Stimulated activated CD4-positive, alpha-beta T cell treated with anti-CD3 and anti-CD28 coated beads, Interleukin-4, amount 100 ng/mL, for 48 hours (primary cell): Measurements from ENCODE around the gene TXNL1.

Experiments used
- DNase-seq, 2 donors: peaks; one replicate each; pipeline ENCODE4 v3.0.0-alpha.2; 2020; ENCODE audit warnings: low read depth in 2 of 2

The TXNL1 gene

DNA sequence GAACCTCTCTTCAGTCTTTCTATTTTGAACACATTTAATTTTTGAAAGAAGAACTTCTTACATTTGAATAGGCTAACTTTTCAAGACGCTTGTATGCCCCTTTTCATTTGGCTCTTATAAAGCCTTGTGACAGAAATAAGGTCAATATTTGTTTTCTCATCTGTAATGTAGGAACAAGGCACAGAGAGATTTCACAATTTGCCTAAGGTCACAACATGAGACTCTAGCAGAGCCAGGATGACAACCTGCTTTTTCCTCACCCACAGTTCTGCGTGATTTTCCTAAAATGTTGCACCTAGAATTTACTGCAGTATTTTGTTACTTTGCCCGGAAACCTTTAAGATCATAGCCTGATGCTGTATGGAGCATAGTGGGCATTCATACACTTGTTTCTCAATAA is 67.4 kb downstream of the TXNL1 start:
- no peak for DNase-seq

DNA sequence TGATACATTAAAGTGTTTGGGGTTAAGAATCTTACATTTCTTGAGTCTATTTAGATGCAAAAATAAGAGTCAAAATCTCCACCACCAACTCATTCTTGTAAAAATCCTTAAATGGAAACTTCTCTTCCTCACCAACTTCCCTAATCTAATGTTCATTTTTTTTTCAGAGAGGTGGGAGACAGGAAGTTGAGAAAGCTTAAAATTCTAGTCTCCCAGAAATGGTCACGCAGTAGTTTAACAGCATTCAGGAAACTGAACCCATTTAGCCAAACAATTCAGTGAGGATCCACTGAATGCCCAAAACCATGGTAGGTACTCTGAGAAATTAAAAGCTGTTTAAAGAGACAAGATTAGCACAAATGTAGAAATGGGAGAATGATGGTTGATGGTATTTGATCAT is 69.0 kb downstream of the TXNL1 start:
- DNase-seq, result no peak

DNA sequence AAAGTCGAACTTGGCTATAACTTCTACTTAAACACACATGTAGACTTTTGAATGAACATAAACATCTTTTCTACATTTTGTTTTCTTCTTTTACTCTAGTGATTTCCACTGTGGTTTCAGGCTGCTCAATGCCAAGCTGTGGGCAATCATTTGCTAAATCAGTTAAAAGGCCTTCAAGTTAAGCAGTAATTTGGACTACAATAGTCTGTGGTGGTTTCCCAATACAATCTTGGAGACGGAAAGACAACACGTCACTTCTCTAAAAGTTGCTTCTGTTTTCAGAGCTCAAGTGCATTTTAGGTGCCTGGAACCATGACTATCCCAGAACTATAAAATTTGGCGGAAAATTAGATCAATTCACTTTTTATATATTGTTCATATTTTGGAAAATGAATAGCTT is 69.4 kb downstream of the TXNL1 start:
- DNase-seq, result no peak

DNA sequence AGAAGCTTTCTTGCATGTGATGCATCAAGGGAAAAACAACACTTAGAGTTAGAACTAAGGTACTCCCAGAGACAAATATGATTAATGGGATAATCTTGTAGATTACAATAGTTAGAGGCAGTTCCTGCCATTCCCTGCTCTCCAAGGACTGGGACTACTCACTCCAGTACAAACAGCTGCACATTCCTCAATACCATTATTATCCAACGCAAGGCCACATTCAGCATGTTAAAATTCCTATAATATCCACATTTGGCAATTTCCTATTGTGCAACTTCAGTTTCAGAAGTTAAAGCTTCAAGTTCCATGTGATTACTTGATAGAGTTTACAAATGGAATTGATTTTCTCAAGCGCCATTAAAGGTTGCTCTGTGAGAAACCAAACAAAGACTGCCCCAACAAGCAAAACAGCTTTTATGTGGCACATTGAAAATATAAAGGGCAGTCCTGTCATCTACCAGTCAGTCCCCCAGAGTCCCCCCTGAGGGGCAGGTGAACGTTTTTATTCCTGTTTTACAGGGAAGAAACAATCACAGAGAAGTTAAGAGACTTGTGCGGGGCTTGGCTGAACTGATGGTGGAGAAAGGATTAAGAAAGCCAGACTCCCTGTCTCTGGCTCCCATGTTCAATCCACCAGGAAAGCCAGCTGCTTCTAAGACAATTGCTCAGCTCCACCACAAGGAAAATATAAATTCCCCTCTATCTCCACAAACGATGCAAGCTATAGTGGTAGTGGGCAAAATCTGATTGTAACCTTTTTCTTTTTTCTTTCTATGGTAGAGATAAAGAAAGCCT is 72.6 kb downstream of the TXNL1 start:
- no peak for DNase-seq

DNA sequence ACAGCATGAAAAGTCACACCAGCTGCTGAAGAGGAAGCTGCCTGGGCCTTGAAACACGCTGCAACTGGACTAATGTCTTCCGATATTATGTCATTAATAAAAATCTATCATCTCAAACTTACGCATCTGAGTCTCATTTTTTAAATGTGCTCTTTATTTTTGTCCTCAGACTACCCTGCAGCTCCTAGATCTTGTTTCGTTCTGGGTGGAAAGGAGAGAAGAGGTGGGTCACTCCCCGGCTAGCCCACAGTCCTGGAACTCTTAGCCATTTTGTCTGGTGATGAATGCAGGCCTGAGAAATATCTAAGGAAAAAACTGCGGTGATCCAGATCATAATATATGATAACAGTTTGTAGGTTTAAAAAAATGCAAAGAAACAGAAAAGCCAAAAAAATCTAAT is 73.3 kb downstream of the TXNL1 start:
- DNase-seq, result no peak

DNA sequence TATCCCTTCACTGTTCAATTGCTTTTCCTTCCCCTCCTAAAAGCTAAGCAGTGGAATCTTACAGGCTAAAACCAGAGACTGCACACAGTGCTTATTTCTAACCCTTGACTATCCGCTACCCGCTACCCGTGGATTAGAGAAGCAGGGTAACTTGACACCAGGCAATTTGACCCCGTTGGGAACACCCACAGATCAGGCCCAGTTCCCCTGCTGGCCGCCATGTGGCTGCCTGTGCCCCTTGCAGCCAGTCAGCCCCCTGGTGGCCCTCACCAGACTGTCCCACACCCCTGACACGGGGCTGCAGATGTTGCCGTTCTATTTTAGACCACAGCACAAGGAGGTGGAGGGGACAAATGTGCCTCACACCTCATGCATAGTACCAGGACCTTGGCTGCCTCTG is 74.8 kb downstream of the TXNL1 start:
- DNase-seq, result no peak

DNA sequence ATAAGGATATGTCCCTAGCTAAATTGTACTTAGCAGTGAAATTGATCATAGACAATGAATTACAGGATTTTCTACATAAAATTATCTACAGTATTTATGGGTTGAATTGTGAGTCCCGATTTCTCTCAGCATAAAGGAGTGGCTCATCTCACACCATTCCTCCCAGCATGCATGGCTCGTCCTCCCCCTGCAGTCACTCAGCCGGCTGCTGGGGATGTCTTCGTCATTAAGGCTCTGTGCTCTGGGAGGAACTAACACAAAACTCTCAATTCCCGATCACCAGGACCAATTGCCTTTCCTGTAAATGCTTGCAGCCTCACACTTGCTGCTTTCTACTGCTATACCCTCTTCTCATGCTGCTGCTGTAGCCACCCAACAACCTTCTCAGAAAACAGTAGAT is 75.9 kb downstream of the TXNL1 start:
- no peak for DNase-seq

DNA sequence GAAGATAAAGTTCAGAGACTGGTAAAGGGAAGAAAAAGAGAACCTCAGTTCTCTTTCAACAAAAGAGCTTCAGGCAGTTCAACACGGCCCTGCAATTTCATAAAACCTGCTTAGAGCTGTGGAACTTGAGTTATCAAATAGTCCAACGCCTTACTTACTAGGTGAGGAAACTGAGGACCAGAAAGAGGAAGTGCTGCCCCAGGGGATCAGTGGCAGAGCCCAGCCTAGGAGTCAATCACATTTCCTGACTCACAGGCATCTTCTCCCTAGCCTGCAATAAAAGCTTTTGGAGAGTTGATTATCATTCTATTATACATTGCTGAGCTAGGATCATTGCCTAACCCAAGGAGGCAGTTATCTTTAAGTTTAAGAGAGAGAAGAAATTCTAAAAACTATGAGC is 77.4 kb downstream of the TXNL1 start:
- no peak for DNase-seq

DNA sequence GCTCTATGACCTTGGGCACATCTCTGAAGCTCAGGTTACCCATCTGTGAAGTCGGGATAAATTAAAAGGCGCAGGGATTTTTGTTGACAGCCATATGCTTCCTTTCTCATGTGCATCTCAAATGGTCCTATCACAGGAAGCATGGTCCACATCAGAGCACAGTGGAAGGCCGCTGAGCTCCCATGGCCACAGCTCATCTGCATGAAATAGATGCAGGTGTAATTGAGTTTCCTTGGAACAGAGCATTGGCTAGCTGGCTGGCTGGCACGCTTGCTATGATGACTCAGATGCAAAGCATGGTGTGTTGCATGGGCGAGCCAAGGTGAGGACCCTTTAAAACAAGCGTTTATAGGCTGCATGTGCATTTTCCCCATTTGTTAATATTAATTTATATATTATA is 79.3 kb downstream of the TXNL1 start:
- DNase-seq, result no peak

DNA sequence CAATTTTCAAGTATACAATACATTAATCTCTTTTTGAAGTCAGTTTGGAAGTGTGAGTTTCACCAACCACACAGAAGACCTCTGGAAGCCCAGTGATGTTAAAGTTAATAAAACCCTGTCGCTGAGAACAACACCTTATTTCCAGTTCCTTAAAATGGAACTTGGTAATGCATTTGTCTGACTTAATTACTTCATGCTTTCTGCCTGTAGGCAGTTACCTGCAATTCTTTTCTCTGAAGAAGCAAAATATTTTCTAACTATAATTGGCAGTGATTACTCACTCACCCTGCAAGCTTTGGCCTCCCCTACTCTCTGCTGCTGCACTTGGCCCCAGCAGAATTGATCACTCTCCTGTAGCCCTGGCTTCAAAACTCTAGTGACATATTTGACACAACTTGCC is 81.5 kb downstream of the TXNL1 start:
- no peak for DNase-seq

DNA sequence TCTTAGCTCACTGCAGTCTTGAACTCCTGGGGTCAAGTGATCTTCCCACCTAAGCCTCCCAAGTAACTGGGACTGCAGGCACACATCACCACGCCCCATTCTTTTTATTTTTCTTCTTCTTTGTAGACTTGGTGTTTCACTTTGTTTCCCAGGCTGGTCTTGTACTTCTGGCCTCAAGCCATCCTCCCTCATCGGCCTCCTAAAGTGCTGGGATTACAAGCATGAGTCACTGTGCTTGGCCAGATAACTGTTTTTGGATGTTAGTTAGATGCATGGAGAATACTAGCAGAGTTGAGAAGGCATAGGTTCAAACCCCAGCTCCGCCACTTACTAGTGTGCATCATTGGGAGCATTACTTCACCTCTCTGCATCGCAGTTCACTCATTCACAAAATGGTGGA is 88.3 kb downstream of the TXNL1 start:
- DNase-seq, result no peak
